Cardiac muscle cell (in vitro differentiated cells and primary cell): Measurements from ENCODE around the gene GNA12. TPM values are rescaled to one million over a fixed set of nuclear protein-coding genes. Genes with fewer than 3 reads are reported as not detected.

ENCODE experiments used
- DNase-seq, 2 donors: peaks; one replicate each; pipeline versions ENCODE4 v3.0.0 to v3.0.0-alpha.2; 2010 to 2017; ENCODE audit warnings: low read depth in 1 of 2, low spot score in 1 of 2
- H3K27ac ChIP-seq: fragments of 200-600 bp; sonication (generic); 2 replicates; pipeline ENCODE4 v1.5.1; 2016
- H3K27me3 ChIP-seq: fragments of 200-600 bp; sonication (generic); 2 replicates; pipeline ENCODE4 v1.6.0; 2016; ENCODE audit warnings: control low read depth
- H3K36me3 ChIP-seq: fragments of 200-600 bp; sonication (generic); 2 replicates; pipeline ENCODE4 v1.5.1; 2016; ENCODE audit warnings: control low read depth
- H3K4me1 ChIP-seq: fragments of 200-600 bp; sonication (generic); 2 replicates; pipeline ENCODE4 v1.8.1; 2017; ENCODE audit warnings: low read depth, mild to moderate bottlenecking, mixed run types
- H3K4me3 ChIP-seq: fragments of 200-600 bp; sonication (generic); 2 replicates; pipeline ENCODE4 v1.5.1; 2016; ENCODE audit warnings: mild to moderate bottlenecking
- H3K9me3 ChIP-seq: fragments of 200-600 bp; sonication (generic); 2 replicates; pipeline ENCODE4 v1.5.1; 2017; ENCODE audit warnings: low read depth, mild to moderate bottlenecking, control low read depth
- polyA plus RNA-seq: library from polyadenylated mRNA; unstranded; fragments of >200 nt; fragmentation: Nextera tagmentation; extraction: Ambion mirVana; gene quantifications from 2 replicates; pipeline ENCODE4 v1.2.1, GENCODE V29; 2016
- total RNA-seq: library from RNA; depleted of rRNA; stranded (reverse); fragments of >200 nt; gene quantifications from 2 replicates; pipeline ENCODE4 v1.2.3, GENCODE V29; 2016
- TF ChIP-seq, protein P1 (sequence below): IDR thresholded peaks from 2 replicates; pipeline ENCODE4 v1.5.1; 2012; ENCODE audit warnings: low read depth, mild to moderate bottlenecking, low read length

The GNA12 gene
- total and polyA plus RNA-seq, 2 experiments from 2014 or later: 54.4 to 59.1 TPM

GRCh38 chr7:2777898-2778535 lies 66.1 kb downstream of the GNA12 start:
- Histone ChIP-seq H3K27me3 (no peaks in the 10 kb centered on the region), H3K9me3 (no peaks in the 10 kb centered on the region), H3K36me3 (no peaks in the 10 kb centered on the region), H3K4me3 (no peak overlapping the region), H3K4me1 (no peaks in the 10 kb centered on the region), H3K27ac (no peak overlapping the region)
- no peak for DNase-seq
- TF ChIP-seq, protein P1, sequence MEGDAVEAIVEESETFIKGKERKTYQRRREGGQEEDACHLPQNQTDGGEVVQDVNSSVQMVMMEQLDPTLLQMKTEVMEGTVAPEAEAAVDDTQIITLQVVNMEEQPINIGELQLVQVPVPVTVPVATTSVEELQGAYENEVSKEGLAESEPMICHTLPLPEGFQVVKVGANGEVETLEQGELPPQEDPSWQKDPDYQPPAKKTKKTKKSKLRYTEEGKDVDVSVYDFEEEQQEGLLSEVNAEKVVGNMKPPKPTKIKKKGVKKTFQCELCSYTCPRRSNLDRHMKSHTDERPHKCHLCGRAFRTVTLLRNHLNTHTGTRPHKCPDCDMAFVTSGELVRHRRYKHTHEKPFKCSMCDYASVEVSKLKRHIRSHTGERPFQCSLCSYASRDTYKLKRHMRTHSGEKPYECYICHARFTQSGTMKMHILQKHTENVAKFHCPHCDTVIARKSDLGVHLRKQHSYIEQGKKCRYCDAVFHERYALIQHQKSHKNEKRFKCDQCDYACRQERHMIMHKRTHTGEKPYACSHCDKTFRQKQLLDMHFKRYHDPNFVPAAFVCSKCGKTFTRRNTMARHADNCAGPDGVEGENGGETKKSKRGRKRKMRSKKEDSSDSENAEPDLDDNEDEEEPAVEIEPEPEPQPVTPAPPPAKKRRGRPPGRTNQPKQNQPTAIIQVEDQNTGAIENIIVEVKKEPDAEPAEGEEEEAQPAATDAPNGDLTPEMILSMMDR: no peak

DNA sequence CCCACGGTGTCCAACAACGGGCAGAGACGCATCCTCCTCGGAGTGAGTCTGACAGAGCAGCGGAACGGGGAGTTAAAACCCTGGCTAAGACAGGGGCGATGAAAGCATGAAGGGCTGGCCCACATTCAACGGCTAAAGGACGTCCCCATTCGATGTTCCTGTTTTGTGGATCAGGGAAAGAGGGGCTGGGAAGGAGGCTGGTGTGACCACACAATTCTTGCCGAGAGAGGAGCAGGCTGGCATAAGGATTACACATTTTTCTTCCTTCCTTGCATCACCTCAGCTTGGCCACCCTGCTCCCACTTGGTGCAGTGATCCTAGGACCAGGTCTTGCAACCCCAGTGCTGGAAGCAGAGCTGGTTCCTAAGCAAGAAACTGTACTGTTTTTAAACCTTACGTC lies 67.7 kb downstream of the GNA12 start:
- no peak for DNase-seq
- TF ChIP-seq, protein P1: no peak
- H3K9me3 ChIP-seq: no peaks in the 10 kb centered on the region
- H3K36me3 ChIP-seq: no peaks in the 10 kb centered on the region
- no peaks in the 10 kb centered on the region for H3K4me1 ChIP-seq
- H3K27ac ChIP-seq: no peak overlapping the region
- H3K4me3 ChIP-seq: no peak overlapping the region
- H3K27me3 ChIP-seq: no peaks in the 10 kb centered on the region

GRCh38 chr7:2775785-2776184 lies 68.3 kb downstream of the GNA12 start:
- H3K27me3 ChIP-seq: no peaks in the 10 kb centered on the region
- TF ChIP-seq, protein P1: no peak
- no peaks in the 10 kb centered on the region for H3K9me3 ChIP-seq
- H3K4me3 ChIP-seq: no peak overlapping the region
- no peaks in the 10 kb centered on the region for H3K36me3 ChIP-seq
- no peaks in the 10 kb centered on the region for H3K4me1 ChIP-seq
- no peak overlapping the region for H3K27ac ChIP-seq
- no peak for DNase-seq

DNA sequence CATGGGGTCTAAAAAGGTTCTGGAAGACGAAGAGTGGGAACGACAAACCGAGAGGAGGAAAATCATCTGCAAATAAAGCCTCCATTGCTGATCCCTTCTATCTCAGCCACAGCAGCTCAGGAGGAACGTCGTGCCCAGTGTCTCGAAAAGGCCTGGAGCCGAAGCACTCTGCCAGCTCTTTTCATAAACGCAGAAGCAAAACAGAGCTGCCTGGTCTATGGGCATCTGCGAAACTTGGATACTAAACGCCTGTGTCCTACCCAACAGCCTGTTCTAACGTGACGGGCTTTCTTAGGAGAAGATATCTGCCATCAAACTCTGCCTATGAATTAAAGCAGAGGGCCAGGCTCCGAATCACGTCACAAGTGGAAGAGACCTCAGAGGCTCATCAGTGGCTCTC lies 68.7 kb downstream of the GNA12 start:
- no peaks in the 10 kb centered on the region for H3K4me1 ChIP-seq
- H3K27ac ChIP-seq: no peak overlapping the region
- no peak overlapping the region for H3K4me3 ChIP-seq
- TF ChIP-seq, protein P1: no peak
- H3K36me3 ChIP-seq: no peaks in the 10 kb centered on the region
- DNase-seq: no peak
- H3K9me3 ChIP-seq: no peaks in the 10 kb centered on the region
- no peaks in the 10 kb centered on the region for H3K27me3 ChIP-seq

GRCh38 chr7:2774935-2775334 lies 69.2 kb downstream of the GNA12 start:
- no peaks in the 10 kb centered on the region for H3K27me3 ChIP-seq
- H3K27ac ChIP-seq: no peak overlapping the region
- no peak for DNase-seq
- H3K9me3 ChIP-seq: no peaks in the 10 kb centered on the region
- H3K36me3 ChIP-seq: no peaks in the 10 kb centered on the region
- H3K4me3 ChIP-seq: no peak overlapping the region
- TF ChIP-seq, protein P1: no peak
- no peaks in the 10 kb centered on the region for H3K4me1 ChIP-seq
